ENCODE data around the gene ADRB2. TPM values are rescaled to one million over a fixed set of nuclear protein-coding genes. Genes with fewer than 3 reads are reported as not detected.
A peak's percentile ranks its signal among the peaks of the same experiment; 100 is the strongest.

ADRB2 gene
- polyA plus RNA-seq, 2 of the 4 experiments (the other 2 are of a cell fraction): 0.18 to 0.34 TPM

DNA sequence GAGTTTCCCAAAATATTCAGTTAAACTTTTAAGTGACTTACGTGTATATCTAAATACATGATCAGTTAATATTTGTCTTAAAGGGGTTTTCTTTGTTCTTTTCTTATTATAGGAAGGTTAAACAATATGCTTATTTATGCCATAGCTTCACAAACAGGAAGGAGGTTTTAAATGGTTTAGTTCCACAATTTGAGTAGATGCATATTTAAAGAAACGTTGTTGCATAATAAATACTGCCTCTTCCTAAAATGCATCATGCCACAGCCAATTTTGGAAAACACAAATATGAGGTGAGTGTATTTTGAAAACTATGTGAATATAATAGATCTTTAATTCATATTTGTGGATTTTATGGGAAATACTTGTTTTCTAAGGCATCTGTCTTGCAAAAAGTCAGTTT is 2.5 kb upstream of the ADRB2 start:
- POLR2A ChIA-PET: no interaction called here
- 0 out of 3 replicates have a peak, but pooled peaks cover 4% of the 10 kb centered on the region for H3K4me1 ChIP-seq
- H3K4me2 ChIP-seq: no peak overlapping the region
- H3K4me3 ChIP-seq: no peak overlapping the region
- 55% methylated on average over 2 of the region's 2 CpGs for WGBS (ENCODE audit: missing lambda C conversion rate)
- DNase-seq (ENCODE audit: low read depth in 1 of 2, low spot score in 1 of 2) (no peak), ATAC-seq (no peak), FAIRE-seq (no peak)
- no peak for TF ChIP-seq JUNB (IDR thresholded peaks at IDR 0.05)
- no peak for TF ChIP-seq CHD4 (IDR thresholded peaks at IDR 0.05; ENCODE audit: borderline replicate concordance)
- TF ChIP-seq MAZ (IDR thresholded peaks at IDR 0.05; ENCODE audit: borderline replicate concordance, low read depth, low read length): no peak
- TF ChIP-seq BHLHE40 (IDR thresholded peaks at IDR 0.05; ENCODE audit: low read depth, low read length): no peak
- no peak for TF ChIP-seq FOSL2 (IDR thresholded peaks at IDR 0.05)
- no peak for TF ChIP-seq FOSL2 (CRISPR knock-in tag; IDR thresholded peaks at IDR 0.05)
- TF ChIP-seq, protein P1, sequence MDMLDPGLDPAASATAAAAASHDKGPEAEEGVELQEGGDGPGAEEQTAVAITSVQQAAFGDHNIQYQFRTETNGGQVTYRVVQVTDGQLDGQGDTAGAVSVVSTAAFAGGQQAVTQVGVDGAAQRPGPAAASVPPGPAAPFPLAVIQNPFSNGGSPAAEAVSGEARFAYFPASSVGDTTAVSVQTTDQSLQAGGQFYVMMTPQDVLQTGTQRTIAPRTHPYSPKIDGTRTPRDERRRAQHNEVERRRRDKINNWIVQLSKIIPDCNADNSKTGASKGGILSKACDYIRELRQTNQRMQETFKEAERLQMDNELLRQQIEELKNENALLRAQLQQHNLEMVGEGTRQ (IDR thresholded peaks at IDR 0.05): no peak
- no peak for TF ChIP-seq CEBPB (IDR thresholded peaks at IDR 0.05)
- no peak for TF ChIP-seq SMC3 (IDR thresholded peaks at IDR 0.05)
- no peak for TF ChIP-seq ZC3H11A (IDR thresholded peaks at IDR 0.05)
- TF ChIP-seq KDM5A (IDR thresholded peaks at IDR 0.05): no peak
- no peak for TF ChIP-seq TFCP2L1 (CRISPR knock-in tag; IDR thresholded peaks at IDR 0.05)
- CTCF ChIA-PET: interaction anchor here (1.3 to 1.4 kb wide), 2 partner anchors 16 to 93 kb away, joined by 4 read pairs; no protein-coding TSS in a partner anchor
- H3K27ac ChIP-seq: no peak overlapping the region
- no peaks in the 10 kb centered on the region for H3K9me3 ChIP-seq

DNA sequence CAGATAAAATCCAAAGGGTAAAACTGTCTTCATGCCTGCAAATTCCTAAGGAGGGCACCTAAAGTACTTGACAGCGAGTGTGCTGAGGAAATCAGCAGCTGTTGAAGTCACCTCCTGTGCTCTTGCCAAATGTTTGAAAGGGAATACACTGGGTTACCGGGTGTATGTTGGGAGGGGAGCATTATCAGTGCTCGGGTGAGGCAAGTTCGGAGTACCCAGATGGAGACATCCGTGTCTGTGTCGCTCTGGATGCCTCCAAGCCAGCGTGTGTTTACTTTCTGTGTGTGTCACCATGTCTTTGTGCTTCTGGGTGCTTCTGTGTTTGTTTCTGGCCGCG is 727 bp upstream of the ADRB2 start:
- Histone ChIP-seq H3K27ac (peak overlapping the region; percentile 44 to 78), H3K4me2 (peak overlapping the region; percentile 84), H3K4me1 (0 out of 3 replicates have a peak, but pooled peaks cover 4% of the 10 kb centered on the region), H3K9me3 (no peaks in the 10 kb centered on the region), H3K4me3 (peak overlapping the region; percentile 48)
- ChIA-PET CTCF (interaction anchor here (1.0 to 2.3 kb wide), 6 partner anchors 84 to 289 kb away, joined by 3 to 10 read pairs (median 5); no protein-coding TSS in a partner anchor), POLR2A (interaction anchor here (0.6 to 0.9 kb wide), 3 partner anchors 87 to 186 kb away, joined by 3 to 5 read pairs (median 3); no protein-coding TSS in a partner anchor)
- no peak for DNase-seq (ENCODE audit: low read depth in 1 of 2, low spot score in 1 of 2)
- TF ChIP-seq HOXB13 (CRISPR knock-in tag; IDR thresholded peaks at IDR 0.05; ENCODE audit: low read depth): no peak
- no peak for TF ChIP-seq NPAS2 (CRISPR knock-in tag; IDR thresholded peaks at IDR 0.05; ENCODE audit: borderline replicate concordance)
- TF ChIP-seq SMC3 (IDR thresholded peaks at IDR 0.05): no peak
- no peak for TF ChIP-seq ZNF302 (CRISPR knock-in tag; IDR thresholded peaks at IDR 0.05)
- no peak for TF ChIP-seq RAD21 (conservative IDR thresholded peaks at IDR 0.05 in 1 of 2, IDR thresholded peaks at IDR 0.05 in 1 of 2)
- TF ChIP-seq FOSL2 (IDR thresholded peaks at IDR 0.05): no peak
- TF ChIP-seq FOSL2 (CRISPR knock-in tag; IDR thresholded peaks at IDR 0.05): no peak
- TF ChIP-seq HOXA7 (CRISPR knock-in tag; IDR thresholded peaks at IDR 0.05): no peak
- TF ChIP-seq EP300 (IDR thresholded peaks at IDR 0.05): no peak
- TF ChIP-seq SREBF2 (IDR thresholded peaks at IDR 0.05): no peak
- no peak for TF ChIP-seq TP53 (CRISPR knock-in tag; IDR thresholded peaks at IDR 0.05)
- no peak for TF ChIP-seq CHD4 (IDR thresholded peaks at IDR 0.05; ENCODE audit: borderline replicate concordance)
- no peak for TF ChIP-seq RCOR1 (IDR thresholded peaks at IDR 0.05; ENCODE audit: low read depth, low read length)
- TF ChIP-seq, protein P2, sequence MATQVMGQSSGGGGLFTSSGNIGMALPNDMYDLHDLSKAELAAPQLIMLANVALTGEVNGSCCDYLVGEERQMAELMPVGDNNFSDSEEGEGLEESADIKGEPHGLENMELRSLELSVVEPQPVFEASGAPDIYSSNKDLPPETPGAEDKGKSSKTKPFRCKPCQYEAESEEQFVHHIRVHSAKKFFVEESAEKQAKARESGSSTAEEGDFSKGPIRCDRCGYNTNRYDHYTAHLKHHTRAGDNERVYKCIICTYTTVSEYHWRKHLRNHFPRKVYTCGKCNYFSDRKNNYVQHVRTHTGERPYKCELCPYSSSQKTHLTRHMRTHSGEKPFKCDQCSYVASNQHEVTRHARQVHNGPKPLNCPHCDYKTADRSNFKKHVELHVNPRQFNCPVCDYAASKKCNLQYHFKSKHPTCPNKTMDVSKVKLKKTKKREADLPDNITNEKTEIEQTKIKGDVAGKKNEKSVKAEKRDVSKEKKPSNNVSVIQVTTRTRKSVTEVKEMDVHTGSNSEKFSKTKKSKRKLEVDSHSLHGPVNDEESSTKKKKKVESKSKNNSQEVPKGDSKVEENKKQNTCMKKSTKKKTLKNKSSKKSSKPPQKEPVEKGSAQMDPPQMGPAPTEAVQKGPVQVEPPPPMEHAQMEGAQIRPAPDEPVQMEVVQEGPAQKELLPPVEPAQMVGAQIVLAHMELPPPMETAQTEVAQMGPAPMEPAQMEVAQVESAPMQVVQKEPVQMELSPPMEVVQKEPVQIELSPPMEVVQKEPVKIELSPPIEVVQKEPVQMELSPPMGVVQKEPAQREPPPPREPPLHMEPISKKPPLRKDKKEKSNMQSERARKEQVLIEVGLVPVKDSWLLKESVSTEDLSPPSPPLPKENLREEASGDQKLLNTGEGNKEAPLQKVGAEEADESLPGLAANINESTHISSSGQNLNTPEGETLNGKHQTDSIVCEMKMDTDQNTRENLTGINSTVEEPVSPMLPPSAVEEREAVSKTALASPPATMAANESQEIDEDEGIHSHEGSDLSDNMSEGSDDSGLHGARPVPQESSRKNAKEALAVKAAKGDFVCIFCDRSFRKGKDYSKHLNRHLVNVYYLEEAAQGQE (IDR thresholded peaks at IDR 0.05): no peak
- TF ChIP-seq, protein P3, sequence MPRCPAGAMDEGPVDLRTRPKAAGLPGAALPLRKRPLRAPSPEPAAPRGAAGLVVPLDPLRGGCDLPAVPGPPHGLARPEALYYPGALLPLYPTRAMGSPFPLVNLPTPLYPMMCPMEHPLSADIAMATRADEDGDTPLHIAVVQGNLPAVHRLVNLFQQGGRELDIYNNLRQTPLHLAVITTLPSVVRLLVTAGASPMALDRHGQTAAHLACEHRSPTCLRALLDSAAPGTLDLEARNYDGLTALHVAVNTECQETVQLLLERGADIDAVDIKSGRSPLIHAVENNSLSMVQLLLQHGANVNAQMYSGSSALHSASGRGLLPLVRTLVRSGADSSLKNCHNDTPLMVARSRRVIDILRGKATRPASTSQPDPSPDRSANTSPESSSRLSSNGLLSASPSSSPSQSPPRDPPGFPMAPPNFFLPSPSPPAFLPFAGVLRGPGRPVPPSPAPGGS (IDR thresholded peaks at IDR 0.05): no peak
- TF ChIP-seq MYC (IDR thresholded peaks at IDR 0.05; ENCODE audit: borderline replicate concordance, low read length): no peak
- TF ChIP-seq EHMT2 (IDR thresholded peaks at IDR 0.05; ENCODE audit: low read depth): no peak
- TF ChIP-seq CBX8 (IDR thresholded peaks at IDR 0.05): no peak
- 4% methylated on average over 9 of the region's 9 CpGs for WGBS (ENCODE audit: missing lambda C conversion rate)
- no peak for FAIRE-seq
- peak; percentile 28 to 35; a peak in 5 of 6 replicates for ATAC-seq

All from A549 (cell line).